Peyer's patch (tissue), 4 donors: ENCODE measurements around the gene CEP55. TPM values are rescaled to one million over a fixed set of nuclear protein-coding genes. Genes with fewer than 3 reads are reported as not detected.
"Not testable (repeated sequence)": the region's sequence is repeated elsewhere in the genome, so short reads cannot be mapped to it uniquely, and the experiment has no call there.

Source experiments
- DNase-seq, 3 donors: peaks; one replicate each; pipeline ENCODE4 v3.0.0-alpha.2; 2017 to 2019
- H3K27ac ChIP-seq, 4 donors: fragments of 200-600 bp; sonication (generic); one replicate each; pipeline ENCODE4 v1.5.1; 2016 to 2019
- H3K27me3 ChIP-seq, 2 donors: fragments of 200-600 bp; sonication (generic); one replicate each; pipeline ENCODE4 v1.5.1; 2019
- H3K36me3 ChIP-seq, 3 donors: fragments of 200-600 bp; sonication (generic); one replicate each; pipeline ENCODE4 v1.5.1; 2016 to 2019
- H3K4me1 ChIP-seq, 4 donors: fragments of 200-600 bp; sonication (generic); one replicate each; pipeline ENCODE4 v1.5.1; 2016 to 2019
- H3K4me3 ChIP-seq, 4 donors: fragments of 200-600 bp; sonication (generic); 1 replicate in 3 of 4; 2 replicates in 1 of 4; pipeline ENCODE4 v1.5.1; 2016 to 2019; ENCODE audit warnings: mild to moderate bottlenecking in 1 of 4
- H3K9me3 ChIP-seq, 4 donors: fragments of 200-600 bp; sonication (generic); one replicate each; pipeline ENCODE4 v1.5.1; 2016 to 2019; ENCODE audit warnings: mild to moderate bottlenecking in 1 of 4
- CTCF ChIP-seq, 6 experiments: fragments of 450-650 bp in 4 of 6; fragments of 200-600 bp in 2 of 6; sonication (generic) in 1 of 6; IDR thresholded peaks; one replicate each; pipeline ENCODE4 v1.5.1; 2017 to 2019; ENCODE audit warnings: antibody characterized with exemption in 6 of 6, mild to moderate bottlenecking in 3 of 6, moderate library complexity in 1 of 6
- POLR2A ChIP-seq, 2 donors: fragments of 450-650 bp; IDR thresholded peaks; one replicate each; pipeline ENCODE4 v1.5.1; 2017; ENCODE audit warnings: antibody characterized with exemption in 2 of 2, mild to moderate bottlenecking in 2 of 2, moderate library complexity in 2 of 2
- total RNA-seq, 4 donors: library from RNA; depleted of rRNA; stranded (reverse); fragments of >200 nt; gene quantifications; one replicate each; pipeline ENCODE4 v1.1.0, GENCODE V29; 2016

Gene CEP55
- total RNA-seq, 4 donors from 2014 or later, result 1.1 to 32.2 (median 4.5) TPM

DNA sequence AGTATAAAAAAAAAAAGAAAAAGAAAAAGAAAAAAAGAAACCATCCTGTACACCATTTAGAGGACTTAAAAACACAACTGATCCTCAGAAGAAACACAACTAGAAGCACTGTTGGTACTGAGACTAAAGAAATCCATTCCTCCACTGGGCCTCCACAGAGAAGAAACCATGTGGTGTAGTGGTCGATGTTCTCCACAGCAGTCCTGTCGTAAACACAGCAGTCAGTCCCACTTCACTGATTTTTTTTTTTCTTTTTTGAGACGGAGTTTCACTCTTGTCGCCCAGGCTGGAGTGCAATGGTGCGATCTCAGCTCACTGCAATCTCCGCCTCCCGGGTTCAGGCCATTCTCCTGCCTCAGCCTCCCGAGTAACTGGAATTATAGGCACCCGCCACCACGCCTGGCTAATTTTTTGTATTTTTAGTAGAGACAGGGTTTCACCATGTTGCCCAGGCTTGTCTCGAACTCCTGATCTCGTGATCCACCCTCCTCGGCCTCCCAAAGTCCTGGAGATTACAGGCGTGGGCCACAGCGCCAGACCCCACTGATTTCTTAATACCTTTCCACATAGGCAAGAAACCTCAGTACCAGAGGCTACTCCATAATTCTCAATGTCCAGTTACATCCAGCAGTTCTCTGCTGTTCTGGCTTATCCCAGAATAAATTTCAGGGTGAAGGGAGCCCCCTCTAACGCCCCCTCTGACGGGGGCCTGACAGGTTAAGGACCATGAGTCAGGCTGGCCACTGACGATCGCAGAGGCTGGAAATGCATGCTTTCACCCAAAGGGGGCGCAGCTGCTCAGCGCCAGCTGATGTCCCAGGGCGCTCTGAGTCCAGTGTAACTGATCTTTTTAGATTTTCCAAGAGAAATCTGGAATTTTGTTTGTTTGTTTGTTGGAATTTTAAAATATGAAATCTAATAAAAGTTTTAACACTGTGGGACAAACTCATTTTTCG is 45.3 kb downstream of the CEP55 start:
- H3K4me1 ChIP-seq, result peaks cover 0 to 9% (median 0%) of the 10 kb centered on the region in 4 donors
- no peak for TF ChIP-seq POLR2A (IDR thresholded peaks at IDR 0.05)
- peak in 4 of 6 experiments; percentile 55 to 83 (median 76) for TF ChIP-seq CTCF (IDR thresholded peaks at IDR 0.05)
- H3K36me3 ChIP-seq, result no peaks in the 10 kb centered on the region
- peak overlapping the region in 2 of 4 donors; percentile 33 to 37 for H3K4me3 ChIP-seq
- DNase-seq, result peak in 2 of 3 donors; percentile 67 to 72
- no peaks in the 10 kb centered on the region for H3K27me3 ChIP-seq
- H3K9me3 ChIP-seq, result no peaks in the 10 kb centered on the region
- H3K27ac ChIP-seq, result peak overlapping the region in 1 of 4 donors; percentile 40

DNA sequence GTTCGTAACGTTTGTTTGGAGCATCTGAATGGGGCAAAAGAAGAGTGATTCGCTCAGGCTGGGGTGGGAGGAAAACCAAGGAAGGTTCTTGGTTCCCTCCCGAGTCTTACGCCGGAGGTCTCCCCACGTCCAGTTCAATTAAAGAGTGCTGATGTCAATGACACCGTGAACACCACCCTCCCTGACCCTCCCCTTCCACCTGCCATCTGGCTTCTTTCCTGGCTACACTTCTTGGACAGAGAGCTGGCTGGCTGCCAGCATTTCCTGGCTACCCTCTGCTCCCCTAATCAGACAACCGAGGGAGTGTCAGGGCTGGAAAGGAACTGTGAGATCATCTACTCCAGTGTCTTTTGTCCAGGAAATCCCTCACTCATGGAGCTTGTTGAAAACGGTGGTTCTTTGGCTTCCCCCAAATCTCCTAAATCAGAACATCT is 46.0 kb downstream of the CEP55 start:
- TF ChIP-seq POLR2A (IDR thresholded peaks at IDR 0.05) (no peak), CTCF (IDR thresholded peaks at IDR 0.05) (no peak)
- peak overlapping the region in 1 of 4 donors; percentile 40 for H3K27ac ChIP-seq
- peak overlapping the region in 2 of 4 donors; percentile 33 to 37 for H3K4me3 ChIP-seq
- H3K4me1 ChIP-seq, result peaks cover 0 to 9% (median 0%) of the 10 kb centered on the region in 4 donors
- DNase-seq, result peak in 2 of 3 donors; percentile 82 to 86
- H3K27me3 ChIP-seq, result no peaks in the 10 kb centered on the region
- no peaks in the 10 kb centered on the region for H3K36me3 ChIP-seq
- H3K9me3 ChIP-seq, result no peaks in the 10 kb centered on the region

- not testable (repeated sequence) for H3K27me3 ChIP-seq, H3K4me3 ChIP-seq, H3K9me3 ChIP-seq, H3K27ac ChIP-seq, DNase-seq, H3K36me3 ChIP-seq
- H3K4me1 ChIP-seq, result peaks cover 0 to 16% (median 0%) of the 10 kb centered on the region in 4 donors
Observed at GRCh38 chr10:93546995-93547394, 50.6 kb downstream of the CEP55 start.

DNA sequence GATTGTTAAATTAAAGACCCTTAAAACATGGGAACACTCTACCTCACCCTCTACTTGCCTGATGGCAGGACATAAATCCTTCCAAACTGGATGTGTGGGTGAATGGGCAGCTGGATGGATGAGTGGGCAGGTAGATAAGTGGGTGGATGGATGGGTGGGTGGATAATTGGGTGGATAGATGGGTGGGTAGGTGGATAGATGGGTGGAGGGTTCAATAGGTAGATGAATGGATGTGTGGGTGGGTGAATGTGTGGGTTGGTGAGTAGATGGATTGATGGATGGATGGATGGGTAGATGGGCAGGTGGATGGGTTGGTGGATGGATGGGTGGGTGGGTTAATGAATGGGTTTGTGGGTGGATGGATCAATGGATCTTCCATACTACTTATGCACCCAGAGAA is 51.1 kb downstream of the CEP55 start:
- Histone ChIP-seq H3K9me3 (no peaks in the 10 kb centered on the region), H3K27me3 (no peaks in the 10 kb centered on the region), H3K36me3 (no peaks in the 10 kb centered on the region), H3K4me1 (peaks cover 0 to 12% (median 0%) of the 10 kb centered on the region in 4 donors), H3K27ac (no peak overlapping the region), H3K4me3 (no peak overlapping the region)
- DNase-seq, result no peak
- TF ChIP-seq CTCF (IDR thresholded peaks at IDR 0.05), result no peak
- TF ChIP-seq POLR2A (IDR thresholded peaks at IDR 0.05), result no peak

GRCh38 chr10:93548376-93549071 is 52.1 kb downstream of the CEP55 start:
- no peak overlapping the region for H3K27ac ChIP-seq
- H3K9me3 ChIP-seq, result no peaks in the 10 kb centered on the region
- TF ChIP-seq CTCF (IDR thresholded peaks at IDR 0.05), result no peak
- no peak for TF ChIP-seq POLR2A (IDR thresholded peaks at IDR 0.05)
- no peaks in the 10 kb centered on the region for H3K27me3 ChIP-seq
- no peak overlapping the region for H3K4me3 ChIP-seq
- DNase-seq, result no peak
- H3K36me3 ChIP-seq, result no peaks in the 10 kb centered on the region
- H3K4me1 ChIP-seq, result peaks cover 0 to 6% (median 0%) of the 10 kb centered on the region in 4 donors
